Heart left ventricle (tissue), 16 donors: ENCODE measurements around the gene SORCS2. TPM values are rescaled to one million over a fixed set of nuclear protein-coding genes. Genes with fewer than 3 reads are reported as not detected.

Experiments used
- ATAC-seq, 4 donors: fragments of 200-7000 bp; cut with Tn5 transposase; one replicate each; pipeline ENCODE4 v1.9.1; 2020 to 2022; ENCODE audit warnings: moderate library complexity in 4 of 4, mild to moderate bottlenecking in 3 of 4, moderate number of reproducible peaks in 1 of 4
- DNase-seq, 5 donors: peaks; one replicate each; pipeline ENCODE4 v3.0.0-alpha.2; 2020
- H3K27ac ChIP-seq, 12 donors: fragments of 200-600 bp; sonication (generic) in 4 of 12; one replicate each; pipeline versions ENCODE4 v1.5.0 to v1.8.0; 2016 to 2022; ENCODE audit warnings: mild to moderate bottlenecking in 2 of 12
- H3K27me3 ChIP-seq, 9 donors: fragments of 200-600 bp; sonication (generic) in 2 of 9; one replicate each; pipeline versions ENCODE4 v1.5.1 to v1.8.0; 2016 to 2022; ENCODE audit warnings: mild to moderate bottlenecking in 3 of 9
- H3K36me3 ChIP-seq, 9 donors: fragments of 200-600 bp; sonication (generic) in 2 of 9; one replicate each; pipeline versions ENCODE4 v1.5.0 to v1.8.0; 2018 to 2022; ENCODE audit warnings: mild to moderate bottlenecking in 2 of 9
- H3K4me1 ChIP-seq, 12 donors: fragments of 200-600 bp; sonication (generic) in 4 of 12; one replicate each; pipeline versions ENCODE4 v1.5.0 to v1.8.0; 2016 to 2022; ENCODE audit warnings: mild to moderate bottlenecking in 3 of 12
- H3K4me3 ChIP-seq, 12 donors: fragments of 200-600 bp; sonication (generic) in 4 of 12; one replicate each; pipeline versions ENCODE4 v1.5.0 to v1.8.0; 2017 to 2022; ENCODE audit warnings: mild to moderate bottlenecking in 9 of 12, moderate library complexity in 4 of 12
- H3K9me3 ChIP-seq, 12 donors: fragments of 200-600 bp; sonication (generic) in 4 of 12; one replicate each; pipeline versions ENCODE4 v1.5.0 to v1.8.0; 2016 to 2022; ENCODE audit warnings: mild to moderate bottlenecking in 1 of 12
- POLR2A ChIP-seq, 2 donors: fragments of 450-650 bp; IDR thresholded peaks; one replicate each; pipeline ENCODE4 v1.6.1; 2017; ENCODE audit warnings: antibody characterized with exemption in 2 of 2, mild to moderate bottlenecking in 2 of 2, moderate library complexity in 2 of 2
- WGBS, 4 donors: extraction: QIAGEN DNeasy Blood & Tissue Kit in 2 of 4; methylation state at CpG; one replicate each; pipeline versions ENCODE4 v1.1.5 to v1.1.7; 2013 to 2018; 5-methylcytosine and 5-hydroxymethylcytosine counted together
- intact Hi-C, 10 donors: fragments of 100-400 bp; cut with DNase I; formaldehyde crosslinking; loops; one replicate each; pipeline versions ENCODE4 v1.11.1 to v1.14.2; 2022
- polyA plus RNA-seq, 2 donors: library from polyadenylated mRNA; stranded (reverse); fragments of 200-250 nt; gene quantifications; one replicate each; pipeline ENCODE4 v1.2.3, GENCODE V29; 2013
- total RNA-seq, 9 donors: library from RNA; depleted of rRNA in 2 of 9; stranded (reverse); fragments of >200 nt in 2 of 9; fragmentation: NEBNext Ultra II Directional in 3 of 9; extraction: Animal tissue kit (Norgen Biotek cat#: 25700) in 3 of 9; gene quantifications; one replicate each; pipeline versions ENCODE4 v1.1.0 to v1.2.4, GENCODE V29; 2016 to 2023
- TF ChIP-seq, protein P1 (sequence below), 12 donors: fragments of 200-600 bp; sonication (generic) in 4 of 12; IDR thresholded peaks; one replicate each; pipeline versions ENCODE4 v1.5.0 to v1.8.0; 2018 to 2022; ENCODE audit warnings: antibody characterized with exemption in 12 of 12, mild to moderate bottlenecking in 5 of 12
- donor health status: ischemic (EF 13 %, LVEDD 7.1; RV severe dilation, severe dysfunction).
- donor health status: healthy with polysubstance abuse.
- donor health status: DM: no; HTN: yes; CAD: no.
- donor health status: DM: no; HTN: no; CAD: no.
- donor health status: ischemic (EF 25% LVEDD 6.9; RV normal size, moderate dysfunction).
- donor health status: ischemic (EF 25% LVEDD 5.7; RV mildly dilated, moderate dysfunction).
- donor health status: healthy.
- donor health status: DM: yes; HTN: yes; CAD: no.
- donor health status: ischemic (EF 35%, LVEDD 5.7; RV mildly dilated, moderate dysfunction).
- donor health status: nonischemic (EF 11% LVEDD 7.7; RV severe dilation, severe dysfunction).
- donor health status: DM: yes; HTN: yes; CAD: no.
- donor health status: PGD.
- donor health status: ischemic (EF 29% LVEDD 5.4; RV normal size, mild dysfunction).
- donor health status: nonischemic (EF 23%, LVEDD 6.1; RV moderate dilation, normal function).

The SORCS2 gene
- total and polyA plus RNA-seq, 11 donors = 0.28 to 5.5 (median 2.4) TPM

DNA sequence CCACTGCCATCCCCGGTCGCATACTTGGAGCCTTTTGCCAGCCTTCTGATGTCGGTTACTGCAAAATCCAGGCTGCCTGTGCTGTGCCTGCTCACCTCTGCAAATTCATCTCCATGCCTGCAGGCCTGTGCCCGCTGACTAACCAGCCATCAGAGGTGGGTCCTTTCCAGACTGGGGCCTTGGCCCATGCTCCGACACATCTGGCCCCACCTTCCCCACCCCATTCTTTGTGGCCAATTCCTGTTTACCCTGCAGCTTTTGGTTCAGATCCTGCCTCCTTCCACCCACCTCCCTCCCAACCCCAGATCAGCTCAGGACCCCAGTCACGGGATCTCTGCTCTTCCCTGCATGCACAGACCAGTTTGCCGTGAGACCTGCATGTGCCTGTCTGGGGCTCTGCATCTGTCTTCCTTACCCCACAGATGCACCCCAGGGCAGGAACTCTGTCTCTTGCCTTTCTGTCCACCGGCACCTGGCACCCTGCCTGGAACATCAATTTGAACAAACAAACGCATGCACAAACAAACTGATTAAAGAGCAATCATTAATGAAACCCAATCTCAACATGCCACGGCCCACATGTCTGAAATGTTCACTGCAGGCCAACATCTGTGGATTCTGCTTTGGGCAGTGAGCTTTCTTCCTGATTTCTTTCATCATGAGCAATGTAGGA lies 355.2 kb downstream of the SORCS2 start:
- no peaks in the 10 kb centered on the region for H3K4me1 ChIP-seq
- H3K27ac ChIP-seq = no peak overlapping the region
- H3K27me3 ChIP-seq = no peaks in the 10 kb centered on the region
- ATAC-seq (no peak), DNase-seq (peak in 1 of 5 donors; percentile 34)
- intact Hi-C loops = no loop called here
- H3K4me3 ChIP-seq = no peak overlapping the region
- peaks cover 0 to 9% (median 3%) of the 10 kb centered on the region in 12 donors for H3K9me3 ChIP-seq
- 73 to 78% (median 76%) methylated on average over 10 of the region's 10 CpGs for WGBS, 4 donors
- no peaks in the 10 kb centered on the region for H3K36me3 ChIP-seq
- no peak for TF ChIP-seq POLR2A (IDR thresholded peaks at IDR 0.05)
- TF ChIP-seq, protein P1, sequence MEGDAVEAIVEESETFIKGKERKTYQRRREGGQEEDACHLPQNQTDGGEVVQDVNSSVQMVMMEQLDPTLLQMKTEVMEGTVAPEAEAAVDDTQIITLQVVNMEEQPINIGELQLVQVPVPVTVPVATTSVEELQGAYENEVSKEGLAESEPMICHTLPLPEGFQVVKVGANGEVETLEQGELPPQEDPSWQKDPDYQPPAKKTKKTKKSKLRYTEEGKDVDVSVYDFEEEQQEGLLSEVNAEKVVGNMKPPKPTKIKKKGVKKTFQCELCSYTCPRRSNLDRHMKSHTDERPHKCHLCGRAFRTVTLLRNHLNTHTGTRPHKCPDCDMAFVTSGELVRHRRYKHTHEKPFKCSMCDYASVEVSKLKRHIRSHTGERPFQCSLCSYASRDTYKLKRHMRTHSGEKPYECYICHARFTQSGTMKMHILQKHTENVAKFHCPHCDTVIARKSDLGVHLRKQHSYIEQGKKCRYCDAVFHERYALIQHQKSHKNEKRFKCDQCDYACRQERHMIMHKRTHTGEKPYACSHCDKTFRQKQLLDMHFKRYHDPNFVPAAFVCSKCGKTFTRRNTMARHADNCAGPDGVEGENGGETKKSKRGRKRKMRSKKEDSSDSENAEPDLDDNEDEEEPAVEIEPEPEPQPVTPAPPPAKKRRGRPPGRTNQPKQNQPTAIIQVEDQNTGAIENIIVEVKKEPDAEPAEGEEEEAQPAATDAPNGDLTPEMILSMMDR (IDR thresholded peaks at IDR 0.05) = no peak

DNA sequence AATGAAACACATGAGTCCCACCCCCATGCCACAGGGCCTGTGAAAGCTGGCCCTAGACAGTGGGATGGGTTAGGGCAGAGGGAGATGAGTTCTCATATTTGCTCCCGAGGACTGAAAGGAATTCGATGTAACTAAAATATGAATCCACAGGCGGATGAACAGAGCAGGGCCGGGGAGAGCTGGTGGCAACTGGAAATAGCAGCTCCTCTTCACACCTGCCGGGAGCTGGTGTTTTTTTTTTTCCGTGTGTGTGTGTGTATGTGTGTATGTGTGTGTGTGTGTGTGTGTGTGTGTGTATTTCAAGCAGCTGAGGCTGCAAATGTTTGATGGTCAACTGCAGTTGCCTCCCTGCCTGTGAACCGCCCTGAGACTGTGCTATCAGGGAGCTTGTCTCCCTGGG lies 357.5 kb downstream of the SORCS2 start:
- DNase-seq (no peak), ATAC-seq (no peak)
- no peaks in the 10 kb centered on the region for H3K36me3 ChIP-seq
- TF ChIP-seq POLR2A (IDR thresholded peaks at IDR 0.05) = no peak
- TF ChIP-seq, protein P1 (IDR thresholded peaks at IDR 0.05) = no peak
- no peak overlapping the region for H3K4me3 ChIP-seq
- no peaks in the 10 kb centered on the region for H3K27me3 ChIP-seq
- H3K4me1 ChIP-seq = no peaks in the 10 kb centered on the region
- 74 to 86% (median 78%) methylated on average over 6 to 7 of the region's 7 CpGs for WGBS, 4 donors
- H3K27ac ChIP-seq = no peak overlapping the region
- intact Hi-C loops = no loop called here
- peaks cover 0 to 24% (median 16%) of the 10 kb centered on the region in 12 donors for H3K9me3 ChIP-seq

DNA sequence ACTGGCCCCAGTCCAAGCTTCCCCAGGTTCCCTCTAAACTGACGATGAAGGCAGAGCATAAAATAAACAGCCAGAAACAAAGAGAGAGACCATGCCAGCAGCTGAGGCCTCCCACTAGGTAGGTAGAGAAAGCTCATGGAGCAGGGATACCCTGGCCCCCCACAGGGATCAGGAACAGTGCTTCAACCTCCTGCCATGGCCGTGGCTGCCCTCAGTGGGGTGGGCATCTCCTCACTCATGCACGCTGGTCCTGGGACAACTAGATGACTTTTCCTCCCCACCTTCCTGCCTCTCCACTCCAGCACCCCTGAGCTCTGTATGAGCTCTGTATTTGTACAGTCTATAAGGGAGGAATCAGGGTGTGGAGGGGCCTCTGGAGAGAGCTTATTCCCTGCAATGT lies 360.1 kb downstream of the SORCS2 start:
- Histone ChIP-seq H3K4me3 (no peak overlapping the region), H3K27me3 (no peaks in the 10 kb centered on the region), H3K9me3 (peaks cover 0 to 28% (median 16%) of the 10 kb centered on the region in 12 donors), H3K36me3 (no peaks in the 10 kb centered on the region), H3K4me1 (no peaks in the 10 kb centered on the region), H3K27ac (no peak overlapping the region)
- intact Hi-C loops = no loop called here
- DNase-seq = no peak
- TF ChIP-seq, protein P1 (IDR thresholded peaks at IDR 0.05) = no peak
- no peak for TF ChIP-seq POLR2A (IDR thresholded peaks at IDR 0.05)
- 74 to 80% (median 76%) methylated on average over 3 of the region's 3 CpGs for WGBS, 4 donors
- ATAC-seq = no peak

DNA sequence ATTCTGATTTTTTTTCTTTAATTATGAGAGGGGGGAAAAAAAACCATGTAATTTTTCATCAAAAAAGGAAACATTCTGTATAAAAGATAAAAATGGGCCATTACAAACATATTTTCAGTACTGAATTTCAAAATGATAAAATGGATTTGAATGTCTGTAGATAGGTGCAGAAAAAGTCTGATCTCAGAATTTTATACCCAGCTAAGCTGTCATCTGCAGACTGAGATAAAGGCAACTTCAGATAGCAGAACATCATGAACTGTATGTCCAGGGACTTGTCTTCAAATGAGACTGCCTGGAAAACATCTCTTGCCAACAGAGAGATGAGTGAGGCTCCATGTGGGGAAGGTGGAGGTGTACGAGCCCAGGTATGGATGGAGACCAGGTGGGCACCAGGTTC lies 360.9 kb downstream of the SORCS2 start:
- DNase-seq = no peak
- Histone ChIP-seq H3K4me1 (no peaks in the 10 kb centered on the region), H3K27ac (no peak overlapping the region), H3K4me3 (no peak overlapping the region), H3K36me3 (no peaks in the 10 kb centered on the region), H3K9me3 (peaks cover 0 to 28% (median 16%) of the 10 kb centered on the region in 12 donors), H3K27me3 (no peaks in the 10 kb centered on the region)
- TF ChIP-seq, protein P1 (IDR thresholded peaks at IDR 0.05) = no peak
- no peak for TF ChIP-seq POLR2A (IDR thresholded peaks at IDR 0.05)
- intact Hi-C loops = no loop called here
- WGBS, 4 donors = 86 to 100% (median 94%) methylated on average over 1 of the region's 1 CpG
- no peak for ATAC-seq
